PC-3 (cell line): ENCODE measurements around the gene NPHP1.
"Not testable (repeated sequence)": the region's sequence is repeated elsewhere in the genome, so short reads cannot be mapped to it uniquely, and the experiment has no call there.

Source experiments
- EZH2 ChIP-seq: fragments of 300-600 bp; sonication (generic); IDR thresholded peaks from one replicate; pipeline ENCODE4 v1.6.1; 2017; ENCODE audit warnings: antibody characterized with exemption, mild to moderate bottlenecking, low read length; ENCODE audit not compliant: unreplicated experiment
- EZH2phosphoT487 ChIP-seq: fragments of 300-600 bp; sonication (generic); IDR thresholded peaks from 2 replicates; pipeline ENCODE4 v1.6.1; 2018; ENCODE audit warnings: mild to moderate bottlenecking, antibody characterized with exemption, low read length, borderline replicate concordance
- TF ChIP-seq, protein P1 (sequence below): fragments of 300-600 bp; sonication (generic); conservative IDR thresholded peaks from 2 replicates; pipeline ENCODE4 v1.5.1; 2017; ENCODE audit warnings: antibody characterized with exemption, low read depth, mild to moderate bottlenecking, low read length

GRCh38 chr2:110229886-110230285 lies 25.1 kb upstream of the NPHP1 start:
- TF ChIP-seq, protein P1, sequence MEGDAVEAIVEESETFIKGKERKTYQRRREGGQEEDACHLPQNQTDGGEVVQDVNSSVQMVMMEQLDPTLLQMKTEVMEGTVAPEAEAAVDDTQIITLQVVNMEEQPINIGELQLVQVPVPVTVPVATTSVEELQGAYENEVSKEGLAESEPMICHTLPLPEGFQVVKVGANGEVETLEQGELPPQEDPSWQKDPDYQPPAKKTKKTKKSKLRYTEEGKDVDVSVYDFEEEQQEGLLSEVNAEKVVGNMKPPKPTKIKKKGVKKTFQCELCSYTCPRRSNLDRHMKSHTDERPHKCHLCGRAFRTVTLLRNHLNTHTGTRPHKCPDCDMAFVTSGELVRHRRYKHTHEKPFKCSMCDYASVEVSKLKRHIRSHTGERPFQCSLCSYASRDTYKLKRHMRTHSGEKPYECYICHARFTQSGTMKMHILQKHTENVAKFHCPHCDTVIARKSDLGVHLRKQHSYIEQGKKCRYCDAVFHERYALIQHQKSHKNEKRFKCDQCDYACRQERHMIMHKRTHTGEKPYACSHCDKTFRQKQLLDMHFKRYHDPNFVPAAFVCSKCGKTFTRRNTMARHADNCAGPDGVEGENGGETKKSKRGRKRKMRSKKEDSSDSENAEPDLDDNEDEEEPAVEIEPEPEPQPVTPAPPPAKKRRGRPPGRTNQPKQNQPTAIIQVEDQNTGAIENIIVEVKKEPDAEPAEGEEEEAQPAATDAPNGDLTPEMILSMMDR = not testable (repeated sequence)
- TF ChIP-seq EZH2phosphoT487, EZH2: not testable (repeated sequence)
